Tibial nerve (tissue), 3 donors: ENCODE data around the gene UBE2H.

Experiments used
- POLR2A ChIP-seq, 2 donors: fragments of 450-650 bp; IDR thresholded peaks; one replicate each; pipeline ENCODE4 v1.6.1; 2017; ENCODE audit warnings: antibody characterized with exemption in 2 of 2, mild to moderate bottlenecking in 2 of 2, moderate library complexity in 2 of 2
- TF ChIP-seq, protein P1 (sequence below), 5 experiments: fragments of 200-600 bp in 3 of 5; fragments of 450-650 bp in 2 of 5; sonication (generic) in 3 of 5; IDR thresholded peaks; one replicate each; pipeline ENCODE4 v1.5.1; 2016 to 2019; ENCODE audit warnings: antibody characterized with exemption in 5 of 5, mild to moderate bottlenecking in 3 of 5, moderate library complexity in 2 of 5

DNA sequence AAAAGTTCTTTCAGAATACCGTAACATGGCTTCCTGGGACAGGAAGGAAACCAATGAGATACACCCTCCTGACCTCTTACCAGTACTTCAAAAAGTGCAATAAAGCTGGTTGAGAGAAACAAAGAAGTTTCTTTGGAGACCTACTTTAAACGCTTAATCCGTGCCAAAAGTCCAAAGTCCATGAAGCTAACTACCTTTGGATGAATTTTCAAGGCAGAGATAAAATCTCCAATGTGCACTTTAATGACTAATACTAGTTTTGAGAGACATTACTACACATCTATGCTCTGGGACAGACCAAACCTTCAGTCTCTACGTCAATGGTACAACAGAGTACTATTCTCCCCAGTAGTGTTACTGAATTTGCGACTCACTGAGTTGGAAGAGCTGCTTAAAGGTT, 46.1 kb downstream of the UBE2H start:
- TF ChIP-seq, protein P1, sequence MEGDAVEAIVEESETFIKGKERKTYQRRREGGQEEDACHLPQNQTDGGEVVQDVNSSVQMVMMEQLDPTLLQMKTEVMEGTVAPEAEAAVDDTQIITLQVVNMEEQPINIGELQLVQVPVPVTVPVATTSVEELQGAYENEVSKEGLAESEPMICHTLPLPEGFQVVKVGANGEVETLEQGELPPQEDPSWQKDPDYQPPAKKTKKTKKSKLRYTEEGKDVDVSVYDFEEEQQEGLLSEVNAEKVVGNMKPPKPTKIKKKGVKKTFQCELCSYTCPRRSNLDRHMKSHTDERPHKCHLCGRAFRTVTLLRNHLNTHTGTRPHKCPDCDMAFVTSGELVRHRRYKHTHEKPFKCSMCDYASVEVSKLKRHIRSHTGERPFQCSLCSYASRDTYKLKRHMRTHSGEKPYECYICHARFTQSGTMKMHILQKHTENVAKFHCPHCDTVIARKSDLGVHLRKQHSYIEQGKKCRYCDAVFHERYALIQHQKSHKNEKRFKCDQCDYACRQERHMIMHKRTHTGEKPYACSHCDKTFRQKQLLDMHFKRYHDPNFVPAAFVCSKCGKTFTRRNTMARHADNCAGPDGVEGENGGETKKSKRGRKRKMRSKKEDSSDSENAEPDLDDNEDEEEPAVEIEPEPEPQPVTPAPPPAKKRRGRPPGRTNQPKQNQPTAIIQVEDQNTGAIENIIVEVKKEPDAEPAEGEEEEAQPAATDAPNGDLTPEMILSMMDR (IDR thresholded peaks at IDR 0.05), result no peak
- no peak for TF ChIP-seq POLR2A (IDR thresholded peaks at IDR 0.05)
